GM12874 (cell line): Measurements from ENCODE around the gene ADH5.

ENCODE experiments used
- TF ChIP-seq, protein P1 (sequence below): IDR thresholded peaks from 2 replicates; pipeline ENCODE4 v1.5.1; 2011; ENCODE audit warnings: low read depth, mild to moderate bottlenecking, control low read depth, low read length, moderate library complexity; ENCODE audit not compliant: insufficient read depth

Gene ADH5

GRCh38 chr4:99088481-99089365 lies at the start of gene ADH5:
TSS of gene ADH5 (minus strand) at chr4:99088788. CDS start at chr4:99088700, 88 bp downstream.
- TF ChIP-seq, protein P1, sequence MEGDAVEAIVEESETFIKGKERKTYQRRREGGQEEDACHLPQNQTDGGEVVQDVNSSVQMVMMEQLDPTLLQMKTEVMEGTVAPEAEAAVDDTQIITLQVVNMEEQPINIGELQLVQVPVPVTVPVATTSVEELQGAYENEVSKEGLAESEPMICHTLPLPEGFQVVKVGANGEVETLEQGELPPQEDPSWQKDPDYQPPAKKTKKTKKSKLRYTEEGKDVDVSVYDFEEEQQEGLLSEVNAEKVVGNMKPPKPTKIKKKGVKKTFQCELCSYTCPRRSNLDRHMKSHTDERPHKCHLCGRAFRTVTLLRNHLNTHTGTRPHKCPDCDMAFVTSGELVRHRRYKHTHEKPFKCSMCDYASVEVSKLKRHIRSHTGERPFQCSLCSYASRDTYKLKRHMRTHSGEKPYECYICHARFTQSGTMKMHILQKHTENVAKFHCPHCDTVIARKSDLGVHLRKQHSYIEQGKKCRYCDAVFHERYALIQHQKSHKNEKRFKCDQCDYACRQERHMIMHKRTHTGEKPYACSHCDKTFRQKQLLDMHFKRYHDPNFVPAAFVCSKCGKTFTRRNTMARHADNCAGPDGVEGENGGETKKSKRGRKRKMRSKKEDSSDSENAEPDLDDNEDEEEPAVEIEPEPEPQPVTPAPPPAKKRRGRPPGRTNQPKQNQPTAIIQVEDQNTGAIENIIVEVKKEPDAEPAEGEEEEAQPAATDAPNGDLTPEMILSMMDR: no peak

GRCh38 chr4:99136329-99136728 lies 47.7 kb upstream of the ADH5 start:
- TF ChIP-seq, protein P1: no peak

GRCh38 chr4:99135541-99136162 lies 47.1 kb upstream of the ADH5 start:
- TF ChIP-seq, protein P1: no peak

GRCh38 chr4:99134586-99134985 lies 46.0 kb upstream of the ADH5 start:
- TF ChIP-seq, protein P1: no peak

GRCh38 chr4:99131378-99131777 lies 42.8 kb upstream of the ADH5 start:
- TF ChIP-seq, protein P1: no peak

GRCh38 chr4:99126376-99126775 lies 37.8 kb upstream of the ADH5 start:
- TF ChIP-seq, protein P1: no peak

DNA sequence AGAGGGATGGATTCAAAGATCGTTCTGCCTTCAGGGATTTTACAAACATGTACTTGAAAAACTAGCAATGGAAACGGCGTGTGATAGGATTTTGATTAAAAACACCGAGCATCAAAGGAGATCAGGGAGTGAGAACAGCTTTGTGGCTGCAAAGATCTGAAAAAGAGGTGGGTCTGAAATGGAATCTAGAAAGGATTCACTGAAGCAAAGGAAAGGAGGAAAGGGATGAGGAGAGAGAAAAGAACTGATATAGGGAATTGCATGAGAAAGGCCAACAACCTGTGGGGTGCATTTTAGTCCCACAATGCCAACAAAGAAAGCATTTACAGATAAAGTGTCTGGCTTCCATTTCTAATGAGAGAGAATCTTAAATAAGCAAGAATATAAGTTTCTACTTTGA lies 32.4 kb upstream of the ADH5 start:
- TF ChIP-seq, protein P1: no peak
